GM21360 (cell line): ENCODE measurements around the gene SLC25A21.

ENCODE experiments used
- ATAC-seq: cut with Tn5 transposase; IDR thresholded peaks from one replicate; pipeline ENCODE4 v1.9.1; 2021; ENCODE audit warnings: mild to moderate bottlenecking, moderate library complexity; ENCODE audit not compliant: unreplicated experiment

SLC25A21 gene

DNA sequence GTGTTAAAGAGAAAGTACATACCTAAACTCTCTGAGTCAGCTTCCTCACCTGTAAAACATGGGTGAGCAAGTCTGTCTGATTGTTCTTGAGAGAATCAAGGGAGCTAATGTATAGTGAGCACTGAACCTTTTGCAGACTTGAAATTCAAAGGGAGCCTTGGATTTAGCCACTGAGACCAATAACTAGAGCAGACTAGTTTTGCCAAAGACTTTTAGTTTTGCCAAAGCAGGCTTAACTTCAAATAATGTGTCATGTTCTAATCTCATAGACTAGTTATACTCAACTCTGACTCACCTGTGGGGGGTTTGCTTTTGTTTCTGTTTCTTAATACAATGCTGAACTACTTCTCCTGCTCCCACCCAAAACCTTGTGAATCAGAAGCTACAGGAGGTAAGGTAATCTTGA lies 123.7 kb downstream of the SLC25A21 start:
- no peak for ATAC-seq

DNA sequence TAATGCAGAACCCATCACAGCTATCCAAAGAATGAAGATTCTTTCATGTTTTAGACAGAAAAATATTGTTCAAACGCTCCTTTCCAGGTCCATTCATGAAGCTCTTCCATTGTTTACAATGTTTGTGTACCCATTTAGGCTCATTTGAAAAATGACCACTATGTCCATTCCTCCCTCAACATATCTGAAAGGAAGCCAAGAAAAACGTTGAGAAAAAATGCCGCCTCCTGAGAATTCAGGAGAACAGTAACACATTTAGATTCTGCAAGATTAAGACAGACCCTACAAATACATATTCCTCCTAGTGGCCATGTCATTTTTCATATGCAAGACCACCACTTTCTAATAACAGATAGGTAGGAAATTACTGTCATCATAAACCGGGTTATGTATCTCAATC lies 124.4 kb downstream of the SLC25A21 start:
- no peak for ATAC-seq

DNA sequence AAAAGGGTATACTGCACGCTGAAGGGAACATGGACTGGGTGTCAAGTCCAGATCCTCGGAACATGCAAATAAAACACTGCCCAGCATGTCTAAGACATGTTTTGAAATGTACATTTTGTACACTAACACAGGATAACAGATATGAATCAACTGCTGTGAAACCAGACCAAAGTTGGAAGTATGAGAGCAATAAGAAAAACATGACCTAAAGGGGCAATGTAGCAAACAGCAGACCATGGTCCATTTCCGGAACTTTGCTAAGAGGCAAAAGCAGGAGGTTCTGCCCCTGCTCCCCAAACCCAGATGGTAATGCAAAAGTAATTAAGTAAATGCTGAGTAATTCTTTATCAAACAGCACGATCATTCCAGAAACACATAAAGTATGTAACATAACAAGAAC lies 125.2 kb downstream of the SLC25A21 start:
- ATAC-seq, result no peak

DNA sequence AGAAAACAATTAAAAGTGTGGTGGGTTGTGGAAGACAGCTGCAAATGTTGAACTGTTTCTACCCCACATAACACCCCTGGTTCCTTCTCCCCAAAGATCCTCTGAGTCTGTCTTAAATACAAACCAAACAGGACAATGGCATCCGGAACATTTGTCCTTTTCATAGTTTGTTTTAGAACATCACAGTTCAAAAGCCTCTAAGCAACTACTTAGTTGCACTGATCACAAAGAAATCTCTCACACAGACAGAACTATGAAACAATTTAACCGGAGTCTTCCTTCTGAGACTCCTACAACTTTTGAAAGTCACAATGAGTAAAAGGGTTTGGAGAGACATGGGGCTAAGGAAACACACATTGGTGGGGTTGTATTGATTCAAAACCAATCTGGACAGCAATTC lies 125.6 kb downstream of the SLC25A21 start:
- ATAC-seq, result no peak

DNA sequence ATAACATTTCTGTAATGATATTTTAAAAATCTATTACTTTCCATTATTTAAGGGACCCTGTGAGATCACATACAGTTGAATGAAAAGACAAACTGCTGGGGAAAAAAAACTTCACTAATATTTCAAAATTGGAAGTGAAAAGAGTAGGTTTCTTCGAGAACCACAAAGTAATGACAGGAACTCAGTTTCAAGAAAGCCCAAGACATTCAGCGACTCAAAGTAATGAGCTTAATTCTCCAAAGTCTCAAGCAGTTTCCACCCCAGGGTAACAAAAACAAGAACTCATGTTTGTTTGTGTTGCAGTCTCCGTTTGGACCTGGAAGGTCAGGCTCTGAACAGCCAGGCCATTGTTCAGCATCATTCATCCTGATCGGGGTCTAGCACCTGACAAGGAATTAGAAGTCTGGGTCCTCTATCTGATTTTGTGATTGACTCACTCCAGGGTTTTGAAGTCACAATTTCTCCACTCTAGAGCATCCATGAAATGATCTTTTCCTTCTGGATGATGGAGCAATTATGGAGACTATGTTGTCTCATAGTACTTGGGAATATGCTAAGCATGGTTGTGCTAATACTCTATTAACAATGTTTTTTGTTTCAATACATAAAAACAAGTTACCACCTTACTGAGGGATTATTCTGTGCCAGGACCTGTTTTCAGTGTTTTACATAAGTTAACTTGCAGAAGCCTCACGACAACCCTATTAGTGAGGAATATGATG lies 126.9 kb downstream of the SLC25A21 start:
- ATAC-seq, result no peak

DNA sequence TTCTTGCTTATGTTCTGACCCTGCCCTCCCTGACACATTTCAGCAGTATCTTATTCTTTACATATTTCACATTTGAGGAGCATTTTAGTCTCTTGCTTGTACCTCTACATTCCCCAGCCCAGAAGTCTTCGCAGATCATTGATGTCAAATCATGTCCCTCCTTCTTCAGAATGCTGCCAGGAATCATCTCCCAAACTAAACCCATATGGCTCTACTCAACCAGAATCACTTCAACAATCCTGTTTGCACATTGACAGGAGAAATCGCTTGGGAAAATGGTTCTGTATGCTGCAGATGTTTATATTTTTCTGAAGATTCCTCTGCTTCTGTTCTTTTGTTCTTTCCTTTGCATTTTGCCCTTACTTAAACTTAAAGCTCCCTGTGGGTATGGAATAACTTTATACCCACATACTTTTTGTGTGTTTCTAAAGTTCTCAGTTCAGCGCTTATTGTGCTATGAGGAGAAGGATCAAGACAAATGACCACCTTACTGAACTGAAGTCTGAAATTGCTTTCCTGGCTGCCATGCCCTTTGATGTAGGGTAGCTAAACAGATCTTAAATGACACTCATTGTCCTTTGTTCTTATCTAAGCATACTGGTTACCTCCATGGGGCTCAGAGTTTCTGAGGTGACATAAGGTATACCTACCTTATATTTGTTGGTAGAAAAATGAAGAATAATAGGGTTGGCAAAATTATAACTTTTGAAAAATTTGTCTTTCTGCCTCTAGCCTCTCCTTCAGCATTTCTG lies 134.6 kb downstream of the SLC25A21 start:
- no peak for ATAC-seq

DNA sequence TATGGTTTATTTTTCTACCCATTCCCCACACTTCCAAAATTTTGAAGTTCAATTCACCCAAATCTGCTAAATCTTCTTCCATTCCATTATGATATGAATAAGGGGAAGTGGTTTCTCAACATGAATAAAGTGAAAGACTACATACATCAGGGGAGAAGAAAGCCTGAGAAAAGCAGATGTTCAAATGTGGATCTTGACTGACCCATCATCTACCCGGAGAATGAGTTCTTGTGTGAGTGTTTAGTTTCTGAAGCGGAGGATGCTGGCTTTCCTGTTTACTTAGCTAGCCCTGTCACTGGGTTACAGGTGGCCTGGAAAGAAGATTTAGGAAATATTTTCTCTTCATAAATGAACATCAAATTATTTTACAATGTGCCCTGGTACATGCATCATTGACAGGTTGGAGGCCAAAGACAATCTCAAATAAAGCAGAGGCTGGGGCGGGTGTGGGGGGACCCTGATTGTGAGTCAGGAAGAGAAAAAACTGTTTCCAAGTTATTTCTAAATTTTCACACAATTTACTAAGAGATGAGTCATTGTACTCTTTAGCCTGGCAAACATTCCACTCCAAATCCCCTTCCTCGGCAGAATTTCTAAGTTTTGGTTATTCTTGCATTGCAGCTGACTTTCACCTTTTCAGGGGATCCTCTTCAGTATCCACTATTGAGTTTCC lies 135.6 kb downstream of the SLC25A21 start:
- peak; percentile 52 for ATAC-seq

DNA sequence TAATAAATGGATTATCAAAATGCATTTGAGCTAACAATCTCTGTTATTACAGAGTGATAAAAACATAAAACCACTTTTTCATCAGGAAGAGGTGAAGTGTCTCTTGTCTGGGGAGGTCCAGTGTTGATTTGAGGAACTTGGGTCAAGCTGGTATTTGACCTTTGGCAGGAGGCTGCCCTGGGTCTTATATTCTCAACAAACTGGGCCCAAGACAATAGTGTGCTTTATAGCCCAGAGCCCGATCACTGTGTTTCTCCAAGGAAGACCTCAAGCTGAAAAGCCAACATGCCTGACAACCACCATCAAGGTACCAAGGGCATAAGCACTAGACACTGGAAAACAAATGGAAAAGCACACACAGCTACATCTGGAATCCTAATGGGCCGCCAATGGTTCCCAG lies 137.0 kb downstream of the SLC25A21 start:
- no peak for ATAC-seq

DNA sequence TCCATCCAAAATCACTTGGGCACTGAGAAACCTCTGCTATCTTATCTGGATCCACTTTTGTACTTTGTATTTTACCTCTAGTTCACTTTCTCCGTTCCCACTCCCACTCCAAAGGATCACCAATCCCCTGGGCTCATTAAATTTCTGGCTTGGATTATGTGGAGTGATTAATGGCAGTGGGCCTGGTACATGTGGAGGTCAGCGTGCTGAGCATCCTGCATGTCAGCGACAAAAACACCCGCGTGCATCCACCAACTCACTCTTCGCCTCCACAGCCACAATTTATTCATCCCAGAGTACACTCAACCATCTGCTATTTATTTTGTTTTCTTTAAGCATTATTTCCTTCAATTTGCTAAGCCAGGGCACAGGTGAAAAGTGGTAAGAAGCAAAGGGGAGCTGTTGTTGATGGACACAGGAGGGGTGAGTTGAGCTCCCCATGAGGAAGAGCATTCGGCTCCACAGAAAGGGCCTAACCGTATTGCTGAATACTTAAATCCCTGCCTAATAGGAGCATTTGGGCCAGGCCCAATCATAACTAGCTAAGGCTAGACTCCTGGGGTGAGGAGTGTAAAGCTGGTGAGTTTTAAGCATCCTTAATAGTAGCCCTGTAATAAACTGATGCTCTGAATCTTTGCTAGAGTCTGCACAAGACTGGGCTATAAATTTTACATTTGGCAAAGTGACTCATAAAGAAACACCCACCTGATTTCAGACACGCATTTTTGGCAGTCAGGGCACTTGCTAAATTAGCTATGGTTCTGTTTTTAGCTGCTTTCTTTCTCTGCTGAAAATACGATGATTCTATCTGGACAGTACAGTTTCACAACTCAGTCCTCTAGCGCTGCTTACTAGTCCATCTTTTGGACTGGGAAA lies 137.8 kb downstream of the SLC25A21 start:
- peak; percentile 67 for ATAC-seq

DNA sequence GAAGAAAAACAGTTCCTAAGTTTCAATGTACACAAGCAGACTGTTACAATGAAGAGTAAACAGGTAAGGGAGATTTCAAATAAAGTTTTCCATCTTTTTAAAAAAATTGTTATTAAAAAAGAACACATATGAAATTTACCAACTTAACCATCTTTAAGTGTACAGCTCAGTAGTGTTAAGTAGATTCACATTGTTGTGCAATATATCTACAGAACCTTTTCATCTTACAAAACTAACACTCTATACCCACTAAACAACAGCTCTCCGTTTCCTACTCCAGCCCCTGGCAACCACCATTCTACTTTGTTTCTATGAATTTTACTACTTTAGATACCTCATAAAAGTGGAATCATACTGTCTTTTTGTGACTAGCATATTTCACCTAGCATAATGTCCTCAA lies 139.5 kb downstream of the SLC25A21 start:
- no peak for ATAC-seq

DNA sequence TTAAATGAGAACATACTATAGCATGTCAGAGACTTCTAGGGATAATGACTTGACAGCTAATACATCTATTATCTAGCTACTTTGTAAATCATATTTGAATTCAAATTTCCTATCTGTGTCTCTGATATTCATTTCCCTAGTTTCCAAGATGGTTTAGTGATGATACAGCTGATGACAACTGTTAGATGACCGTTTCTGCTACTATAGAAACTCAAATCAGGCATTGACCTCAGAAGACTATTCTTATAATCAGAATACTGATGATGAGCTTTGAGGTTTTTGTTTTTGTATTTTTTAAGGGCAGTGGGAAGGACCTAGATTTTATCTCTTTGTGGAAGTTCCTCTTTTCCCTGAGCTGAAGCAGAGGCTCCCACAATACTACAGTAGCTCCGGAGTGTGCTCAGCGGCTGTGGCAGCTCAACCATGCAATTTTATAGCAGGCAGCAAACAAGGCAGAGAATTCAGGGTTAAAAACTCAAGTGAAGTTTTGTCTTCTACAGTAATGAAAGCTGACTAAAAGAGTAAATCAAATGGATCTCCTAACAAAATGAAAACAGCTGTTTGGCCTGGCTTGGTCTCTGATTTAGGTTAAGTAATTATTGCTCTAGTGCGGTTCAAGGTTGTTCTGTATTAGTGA lies 145.1 kb downstream of the SLC25A21 start:
- peak; percentile 44 for ATAC-seq

DNA sequence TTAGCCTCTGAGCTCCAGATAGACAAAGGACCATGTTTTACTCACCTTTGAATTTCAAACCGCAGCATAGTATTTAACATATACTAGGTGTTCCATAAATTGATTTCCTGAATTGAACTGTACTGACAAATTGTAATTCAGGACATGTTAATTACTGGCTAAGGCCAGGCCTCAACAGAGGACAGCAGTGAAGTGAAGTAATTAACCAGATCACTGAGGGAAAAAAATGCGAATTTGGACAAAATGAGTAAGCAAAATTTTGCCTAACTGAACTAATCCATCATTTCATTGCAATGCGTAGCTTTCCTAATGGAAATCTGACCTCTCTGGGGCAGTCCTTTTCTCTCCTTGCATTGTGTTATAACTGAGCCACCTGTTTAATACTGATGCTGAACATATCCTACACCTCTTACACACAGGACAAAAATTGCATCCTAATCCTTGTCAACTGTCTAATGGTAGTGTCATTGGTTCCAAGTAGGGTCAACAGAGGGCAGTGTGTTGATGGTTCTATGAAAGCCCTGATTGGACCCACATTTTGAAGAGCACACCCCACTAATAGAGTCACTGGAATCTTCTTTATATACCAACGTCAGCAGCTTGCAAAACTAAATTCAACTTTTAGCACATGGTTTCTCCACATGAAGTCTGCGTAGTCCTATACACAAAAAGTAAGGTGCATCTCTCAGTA lies 148.4 kb downstream of the SLC25A21 start:
- ATAC-seq, result no peak

DNA sequence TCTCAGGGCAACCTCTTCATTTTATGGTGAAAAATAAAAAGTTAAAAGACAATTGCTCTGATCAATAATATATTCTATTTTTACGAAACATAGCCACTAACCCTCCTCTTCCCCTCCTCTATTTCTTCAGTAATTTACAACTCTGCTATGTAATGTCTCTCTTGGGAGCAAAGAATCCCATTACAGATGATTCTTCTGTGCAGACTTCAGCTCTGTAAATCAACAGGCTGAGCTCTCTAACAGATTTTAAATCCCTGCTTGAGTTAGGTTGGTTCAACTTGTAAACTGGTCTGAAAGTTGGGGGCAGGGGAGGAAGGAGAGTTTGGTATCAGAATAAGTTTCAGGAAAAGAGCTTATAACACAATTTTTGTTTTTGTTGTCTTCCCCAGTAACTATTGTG lies 151.0 kb downstream of the SLC25A21 start:
- ATAC-seq, result no peak

DNA sequence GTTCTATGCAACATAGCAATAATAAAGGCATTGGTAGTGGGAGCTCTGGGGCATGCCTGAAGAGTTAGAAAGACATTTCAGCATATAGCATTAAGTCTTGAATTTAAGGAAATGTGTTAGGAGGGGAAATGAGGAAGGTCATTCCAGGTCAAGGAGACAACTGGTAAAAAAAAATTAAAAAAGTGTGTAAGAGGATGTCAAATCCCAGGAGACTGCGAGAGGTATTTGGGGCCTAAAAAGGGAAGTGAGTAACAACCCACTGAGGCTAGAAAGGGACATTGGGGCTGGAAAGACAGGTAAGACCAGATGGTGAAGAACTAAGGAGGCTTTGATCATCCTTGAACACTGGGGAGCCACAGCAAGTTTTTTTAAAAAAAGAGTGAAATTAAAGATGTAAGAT lies 152.9 kb downstream of the SLC25A21 start:
- ATAC-seq, result no peak

DNA sequence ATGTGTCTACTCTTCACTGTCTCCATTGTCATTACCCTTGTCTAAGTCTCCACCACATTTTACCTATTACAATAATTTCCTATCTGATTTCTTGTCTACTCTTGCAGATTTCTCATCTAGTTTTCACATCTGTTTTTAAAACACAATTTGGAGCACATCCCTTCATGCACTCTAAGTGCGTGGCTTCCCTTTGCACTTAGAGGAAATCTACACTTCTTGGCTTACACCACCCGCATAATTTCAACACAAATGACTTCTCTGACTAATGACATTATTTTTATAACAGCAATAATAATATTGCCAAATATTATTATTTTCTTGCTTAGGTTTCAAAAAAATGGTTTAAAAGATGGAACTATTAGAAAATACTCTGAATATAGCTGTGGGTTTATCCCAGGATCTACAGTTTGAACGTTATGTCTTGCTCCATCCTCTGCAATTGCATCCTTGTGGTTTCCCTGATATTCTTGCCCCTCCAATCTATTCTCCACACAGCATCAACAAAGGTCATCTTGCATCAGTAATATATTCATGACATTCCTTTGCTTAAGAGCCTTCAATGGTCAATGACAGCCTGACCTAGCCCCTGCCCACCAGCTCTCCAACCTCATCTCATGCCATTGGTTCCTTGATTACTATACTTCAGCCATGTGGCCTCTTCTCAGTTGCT lies 153.7 kb downstream of the SLC25A21 start:
- no peak for ATAC-seq

DNA sequence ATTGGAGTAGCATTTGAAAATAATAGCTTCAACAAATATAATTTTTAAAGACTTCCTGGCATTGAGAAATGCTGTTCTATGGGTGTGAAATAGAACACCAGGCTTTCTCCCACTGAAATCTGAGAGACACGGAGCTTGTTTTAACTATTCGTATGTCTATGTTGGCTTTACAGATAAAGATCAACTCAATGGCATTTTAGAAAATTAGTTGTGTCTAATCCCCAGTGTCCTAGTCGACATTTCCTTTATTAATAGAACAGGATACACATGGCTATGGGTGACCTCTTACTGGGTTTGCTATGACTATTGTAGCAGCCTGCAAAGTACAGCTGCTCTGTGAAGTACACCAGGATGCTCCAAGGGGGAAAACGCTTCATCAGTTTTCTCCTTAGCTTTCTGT lies 159.3 kb downstream of the SLC25A21 start:
- no peak for ATAC-seq

DNA sequence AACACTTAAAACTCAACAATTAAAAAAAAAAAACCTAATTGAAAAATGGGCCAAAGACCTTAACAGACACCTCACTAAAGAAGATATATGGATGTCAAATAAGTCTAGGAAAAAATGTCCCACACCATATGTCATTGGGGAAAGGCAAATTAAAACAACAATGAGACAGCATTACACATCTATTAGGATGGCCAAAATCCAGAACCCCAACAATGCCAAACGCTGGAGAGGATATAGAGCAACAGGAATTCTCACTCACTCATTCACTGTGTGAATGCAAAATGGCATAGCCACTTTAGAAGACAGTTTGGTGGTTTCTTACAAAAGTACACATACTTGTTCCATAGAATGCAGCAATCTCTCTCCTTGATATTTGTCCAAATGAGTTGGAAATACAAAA lies 173.7 kb downstream of the SLC25A21 start:
- no peak for ATAC-seq

DNA sequence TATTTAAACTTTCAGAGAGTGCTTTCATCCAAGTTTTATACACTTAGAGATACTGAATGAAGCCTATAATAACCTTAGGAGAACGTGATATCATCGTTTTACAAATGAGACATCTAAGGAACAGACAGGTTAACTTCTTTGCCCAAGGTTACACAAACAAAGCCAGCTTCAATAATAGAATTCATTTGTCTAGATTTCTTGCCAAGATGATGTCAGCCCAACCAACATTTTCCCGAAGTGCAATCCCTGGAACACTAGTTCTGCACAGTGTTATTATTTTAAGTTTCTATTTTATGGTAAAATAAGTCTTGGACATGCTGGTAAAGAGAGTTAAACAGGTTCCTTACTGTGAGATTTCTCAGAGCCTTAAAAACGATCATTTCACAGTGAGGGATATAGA lies 174.6 kb downstream of the SLC25A21 start:
- ATAC-seq, result no peak

DNA sequence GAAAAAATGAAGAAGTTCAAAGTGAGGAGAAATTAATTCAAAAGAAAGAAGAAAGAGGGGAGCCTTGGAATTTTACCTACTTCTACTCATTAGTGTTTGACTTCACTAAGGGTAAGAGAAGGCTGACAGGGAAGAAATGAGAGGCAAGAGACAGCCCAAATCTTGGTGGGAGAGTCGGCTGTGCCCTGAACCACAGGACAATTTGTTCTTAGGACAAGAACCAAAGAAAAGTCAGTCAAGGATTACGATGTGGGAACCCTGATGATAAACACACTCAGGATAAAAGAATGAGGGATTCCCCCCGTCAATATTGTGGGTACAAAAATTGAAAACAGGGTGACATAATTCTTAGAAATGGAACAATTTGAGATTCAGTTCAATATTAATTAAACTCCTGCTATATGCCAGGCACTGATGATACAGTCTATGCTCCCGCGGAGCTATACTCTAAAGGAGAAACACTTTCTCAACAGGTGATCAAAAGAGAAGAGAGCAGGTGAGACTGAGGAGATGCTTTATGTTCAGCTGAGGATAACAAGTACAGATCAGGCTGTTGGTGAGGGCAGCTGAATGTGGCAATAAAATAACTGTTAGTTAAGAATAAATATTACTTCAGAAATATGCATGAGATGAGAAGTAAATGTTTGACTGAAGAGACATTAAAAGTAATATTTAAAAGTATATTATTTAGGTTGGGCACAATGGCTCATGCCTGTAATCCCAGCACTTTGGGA lies 175.4 kb downstream of the SLC25A21 start:
- ATAC-seq, result no peak
